VCaP (cell line): ENCODE results near the gene LYST.
A peak's percentile ranks its signal among the peaks of the same experiment; 100 is the strongest.

ENCODE experiments used
- H3K27ac ChIP-seq: fragments of 450-650 bp; 2 replicates; pipeline ENCODE4 v1.5.1; 2017
- CTCF ChIP-seq: fragments of 450-650 bp; conservative IDR thresholded peaks from 2 replicates; pipeline ENCODE4 v1.5.1; 2017; ENCODE audit warnings: mild to moderate bottlenecking, moderate library complexity

LYST gene

GRCh38 chr1:235632506-235633401 lies 234.0 kb downstream of the LYST start:
- no peak overlapping the region for H3K27ac ChIP-seq
- no peak for TF ChIP-seq CTCF

- H3K27ac ChIP-seq = peak overlapping the region; percentile 64
- TF ChIP-seq CTCF = no peak
Measured at GRCh38 chr1:235631816-235632215, 234.9 kb downstream of the LYST start.

GRCh38 chr1:235628316-235629005 lies 238.2 kb downstream of the LYST start:
- no peak for TF ChIP-seq CTCF
- H3K27ac ChIP-seq = peak overlapping the region; percentile 64; the same call in 1 of the 2 replicates

GRCh38 chr1:235625831-235626230 lies 240.9 kb downstream of the LYST start:
- no peak for TF ChIP-seq CTCF
- H3K27ac ChIP-seq = peak overlapping the region; percentile 83; the same call in 1 of the 2 replicates

- TF ChIP-seq CTCF = no peak
- H3K27ac ChIP-seq = peak overlapping the region; percentile 83
Measured at GRCh38 chr1:235625340-235625739, 241.4 kb downstream of the LYST start.

- peak overlapping the region; percentile 83 for H3K27ac ChIP-seq
- no peak for TF ChIP-seq CTCF
Measured at GRCh38 chr1:235624721-235625333, 241.9 kb downstream of the LYST start.
